T-helper 1 cell treated with Interleukin-12 subunit alpha and Interleukin-12 subunit beta and Interleukin-4 antibody, amounts not matched to agents 30 μg/mL and 1 μg/mL, for 36 hours (primary cell): ENCODE measurements around the gene CXCR4.
A peak's percentile ranks its signal among the peaks of the same experiment; 100 is the strongest.
"Not testable (repeated sequence)": the region's sequence is repeated elsewhere in the genome, so short reads cannot be mapped to it uniquely, and the experiment has no call there.

Source experiments
- H3K27ac Mint-ChIP-seq: one replicate; pipeline ENCODE4 v1.8.0; 2021; ENCODE audit warnings: mild to moderate bottlenecking, mixed read lengths
- H3K27me3 Mint-ChIP-seq: one replicate; pipeline ENCODE4 v1.8.0; 2021; ENCODE audit warnings: low read depth, mixed read lengths
- H3K36me3 Mint-ChIP-seq: one replicate; pipeline ENCODE4 v1.8.0; 2021; ENCODE audit warnings: low read depth, mixed read lengths
- H3K4me1 Mint-ChIP-seq: one replicate; pipeline ENCODE4 v1.8.0; 2021; ENCODE audit warnings: low read depth, mixed read lengths
- H3K4me3 Mint-ChIP-seq: one replicate; pipeline ENCODE4 v1.8.0; 2021; ENCODE audit warnings: mild to moderate bottlenecking, moderate library complexity, mixed read lengths
- H3K9me3 Mint-ChIP-seq: one replicate; pipeline ENCODE4 v1.8.0; 2021; ENCODE audit warnings: mixed read lengths

CXCR4 gene

DNA sequence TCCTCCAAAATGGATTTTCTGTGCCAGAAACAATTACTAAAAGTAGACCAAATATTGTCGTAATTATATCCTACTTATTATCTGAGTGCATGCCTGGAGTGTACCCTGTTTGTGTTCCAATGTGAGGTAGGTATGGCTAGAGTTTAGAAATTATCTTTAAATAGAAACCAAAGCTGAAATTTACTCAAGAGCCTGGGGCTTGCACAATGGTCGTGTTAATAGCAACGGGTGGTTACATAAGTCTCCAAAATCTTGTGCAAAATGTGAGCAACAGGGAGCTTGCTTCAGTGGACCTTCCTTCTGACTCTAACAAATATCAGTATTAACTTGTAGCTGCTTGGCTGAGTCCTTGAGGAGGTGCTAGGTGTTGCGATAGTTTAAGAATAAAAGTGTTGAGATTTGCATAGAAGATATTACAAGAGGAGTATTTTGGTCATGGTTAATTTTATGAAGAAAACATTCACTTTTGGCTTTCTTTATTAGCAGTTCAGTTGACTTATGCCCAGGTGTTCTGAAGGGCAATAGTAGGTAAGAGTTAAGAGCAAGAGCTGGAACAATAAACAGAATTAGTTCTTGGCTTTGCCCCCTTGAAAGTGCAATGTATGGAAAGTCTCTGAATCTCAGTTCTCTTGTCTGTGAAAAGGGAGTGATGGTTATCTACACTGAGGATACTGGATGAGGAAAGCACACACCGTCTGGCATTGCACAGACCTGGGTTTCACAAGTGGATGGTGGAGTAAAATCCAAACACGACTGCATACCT is 4.6 kb downstream of the CXCR4 start:
- peaks cover 42% of the 10 kb centered on the region for H3K36me3 Mint-ChIP-seq
- H3K4me1 Mint-ChIP-seq, result peaks cover 45% of the 10 kb centered on the region
- H3K27ac Mint-ChIP-seq, result peak overlapping the region; percentile 13
- H3K27me3 Mint-ChIP-seq, result no peaks in the 10 kb centered on the region
- H3K9me3 Mint-ChIP-seq, result no peaks in the 10 kb centered on the region
- H3K4me3 Mint-ChIP-seq, result peak overlapping the region; percentile 29

GRCh38 chr2:136112317-136113208 is 5.4 kb downstream of the CXCR4 start:
- Mint-ChIP-seq H3K9me3 (no peaks in the 10 kb centered on the region), H3K36me3 (peaks cover 39% of the 10 kb centered on the region), H3K4me3 (peak overlapping the region; percentile 46), H3K4me1 (peaks cover 46% of the 10 kb centered on the region), H3K27ac (peak overlapping the region; percentile 60), H3K27me3 (no peaks in the 10 kb centered on the region)

GRCh38 chr2:136111711-136112110 is 6.2 kb downstream of the CXCR4 start:
- Mint-ChIP-seq H3K4me1 (peaks cover 48% of the 10 kb centered on the region), H3K9me3 (no peaks in the 10 kb centered on the region), H3K27ac (no peak overlapping the region), H3K36me3 (peaks cover 37% of the 10 kb centered on the region), H3K4me3 (no peak overlapping the region), H3K27me3 (no peaks in the 10 kb centered on the region)

- Mint-ChIP-seq H3K4me3 (no peak overlapping the region), H3K4me1 (peaks cover 44% of the 10 kb centered on the region), H3K9me3 (no peaks in the 10 kb centered on the region), H3K36me3 (peaks cover 31% of the 10 kb centered on the region), H3K27me3 (no peaks in the 10 kb centered on the region), H3K27ac (no peak overlapping the region)
Observed at GRCh38 chr2:136110526-136110925, 7.4 kb downstream of the CXCR4 start.

GRCh38 chr2:136108463-136108862 is 9.5 kb downstream of the CXCR4 start:
- Mint-ChIP-seq H3K36me3 (peaks cover 12% of the 10 kb centered on the region), H3K27me3 (no peaks in the 10 kb centered on the region), H3K9me3 (no peaks in the 10 kb centered on the region), H3K4me3 (no peak overlapping the region), H3K27ac (no peak overlapping the region), H3K4me1 (peaks cover 26% of the 10 kb centered on the region)

DNA sequence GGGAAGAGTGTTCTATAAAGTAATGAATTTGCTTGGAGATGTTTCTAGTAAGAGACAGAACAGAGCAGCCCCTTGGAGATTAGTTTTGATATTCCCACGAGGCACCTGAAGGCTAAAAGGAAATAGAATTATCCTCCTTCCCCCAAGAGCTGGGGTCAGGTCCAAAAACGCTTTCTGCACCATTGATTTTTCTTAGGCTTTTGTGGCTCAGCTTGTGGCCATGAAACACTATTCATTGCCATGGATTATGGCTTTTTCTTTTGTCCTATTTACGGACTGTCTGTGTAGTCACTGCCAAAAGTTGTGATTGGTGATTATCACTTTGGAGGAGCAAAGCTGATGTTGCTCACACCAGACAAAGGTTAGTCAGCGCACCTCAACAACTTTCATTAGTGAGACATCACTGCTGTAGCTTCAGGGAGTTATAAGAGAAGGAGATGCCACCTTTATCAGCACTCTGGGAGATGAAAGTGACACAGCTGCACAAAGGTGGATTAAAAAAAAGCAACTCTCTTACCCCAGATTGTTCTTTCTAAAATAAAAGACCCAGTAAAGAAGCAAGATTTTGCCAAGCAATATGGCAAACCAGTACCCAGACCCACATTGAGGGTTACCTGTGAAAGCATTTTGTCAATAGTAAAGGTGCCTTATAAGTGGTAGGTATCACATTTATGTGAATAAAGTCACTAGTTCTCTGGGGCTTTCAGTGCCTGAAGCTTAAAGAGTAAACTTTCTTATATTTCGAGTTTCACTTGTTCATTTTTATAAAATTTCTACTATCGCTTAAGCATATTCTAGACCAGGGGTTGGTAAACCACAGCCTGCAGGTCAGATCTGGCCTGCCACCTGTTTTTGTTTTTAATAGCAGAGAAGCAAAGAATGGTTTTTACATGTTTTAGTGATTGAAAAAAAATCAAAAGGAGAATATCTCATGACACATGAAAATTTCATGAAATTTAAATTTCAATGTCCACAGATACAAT is 10.6 kb downstream of the CXCR4 start:
- Mint-ChIP-seq H3K9me3 (no peaks in the 10 kb centered on the region), H3K27ac (no peak overlapping the region), H3K4me1 (peaks cover 15% of the 10 kb centered on the region), H3K27me3 (no peaks in the 10 kb centered on the region), H3K4me3 (no peak overlapping the region), H3K36me3 (peaks cover 2% of the 10 kb centered on the region)

GRCh38 chr2:136106505-136106904 is 11.4 kb downstream of the CXCR4 start:
- H3K4me3 Mint-ChIP-seq, result no peak overlapping the region

DNA sequence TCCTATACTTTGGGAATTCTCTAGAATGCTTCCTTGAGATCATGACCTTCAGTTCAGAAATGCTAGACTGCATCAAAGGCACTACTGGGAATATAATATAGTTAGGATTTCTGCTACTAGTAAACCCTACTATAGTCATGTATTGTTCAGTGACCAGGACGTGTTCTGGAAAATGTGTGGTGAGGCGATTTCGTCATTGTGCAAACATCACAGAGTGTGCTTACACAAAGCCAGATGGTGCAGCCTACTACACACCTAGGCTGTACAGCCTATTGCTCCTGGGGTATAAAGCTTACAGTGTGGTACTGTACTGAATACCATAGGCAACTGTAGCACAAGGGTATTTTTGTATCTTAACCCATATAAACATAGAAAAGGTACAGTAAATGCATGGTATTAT is 13.0 kb downstream of the CXCR4 start:
- H3K9me3 Mint-ChIP-seq, result peaks cover 5% of the 10 kb centered on the region
- peaks cover 2% of the 10 kb centered on the region for H3K36me3 Mint-ChIP-seq
- H3K4me1 Mint-ChIP-seq, result peaks cover 17% of the 10 kb centered on the region
- no peaks in the 10 kb centered on the region for H3K27me3 Mint-ChIP-seq
- no peak overlapping the region for H3K27ac Mint-ChIP-seq
- no peak overlapping the region for H3K4me3 Mint-ChIP-seq

More at GRCh38 chr2:136106505-136106904, 11.4 kb downstream of the CXCR4 start:
- H3K27me3 Mint-ChIP-seq, result no peaks in the 10 kb centered on the region
- no peaks in the 10 kb centered on the region for H3K9me3 Mint-ChIP-seq
- H3K27ac Mint-ChIP-seq, result no peak overlapping the region
- peaks cover 11% of the 10 kb centered on the region for H3K4me1 Mint-ChIP-seq
- no peaks in the 10 kb centered on the region for H3K36me3 Mint-ChIP-seq

DNA sequence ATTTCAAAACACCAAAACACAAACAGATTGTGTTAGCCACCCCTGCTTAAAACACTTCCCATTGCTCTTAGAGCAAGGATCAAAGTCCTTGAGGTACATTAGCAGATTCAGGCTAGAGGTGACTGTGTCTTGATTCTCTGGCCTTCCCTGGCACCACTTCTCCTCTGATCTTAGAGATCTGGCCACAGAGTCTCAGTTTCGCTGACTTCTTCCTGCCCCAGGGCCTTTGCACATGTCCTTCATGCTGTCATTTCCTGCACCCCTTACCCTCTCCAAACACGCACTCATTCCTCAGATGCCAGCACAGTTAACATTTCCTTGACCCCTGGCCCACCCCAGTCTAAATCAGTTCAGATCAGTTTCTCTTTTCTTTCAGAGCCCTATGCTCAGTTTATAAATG is 16.9 kb downstream of the CXCR4 start:
- no peak overlapping the region for H3K4me3 Mint-ChIP-seq

DNA sequence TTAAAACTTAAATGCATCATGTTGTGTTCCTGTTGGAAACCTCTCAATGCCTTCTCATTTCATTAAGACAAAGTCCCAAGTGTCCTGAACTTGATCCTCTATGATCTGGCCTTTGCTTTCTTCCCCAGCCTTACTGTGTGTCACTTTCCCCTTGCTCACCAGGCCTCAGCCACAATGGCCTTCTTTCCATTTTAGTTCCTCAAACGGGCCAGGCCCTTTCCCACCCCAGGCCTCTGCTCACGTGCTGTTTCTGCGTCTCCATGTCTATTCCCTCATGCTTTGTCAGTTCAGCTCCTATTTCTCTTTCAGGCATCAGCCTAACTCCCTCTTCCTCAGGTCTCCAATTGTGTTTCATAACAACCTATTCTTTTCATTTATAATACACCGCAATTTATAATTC is 19.5 kb downstream of the CXCR4 start:
- no peak overlapping the region for H3K27ac Mint-ChIP-seq
- peaks cover 5% of the 10 kb centered on the region for H3K9me3 Mint-ChIP-seq
- no peak overlapping the region for H3K4me3 Mint-ChIP-seq
- no peaks in the 10 kb centered on the region for H3K27me3 Mint-ChIP-seq
- H3K4me1 Mint-ChIP-seq, result peaks cover 8% of the 10 kb centered on the region
- H3K36me3 Mint-ChIP-seq, result peaks cover 2% of the 10 kb centered on the region

More for the DNA sequence above, 16.9 kb downstream of the CXCR4 start:
- H3K27ac Mint-ChIP-seq, result no peak overlapping the region
- H3K4me1 Mint-ChIP-seq, result peaks cover 8% of the 10 kb centered on the region
- peaks cover 2% of the 10 kb centered on the region for H3K36me3 Mint-ChIP-seq
- H3K27me3 Mint-ChIP-seq, result no peaks in the 10 kb centered on the region
- H3K9me3 Mint-ChIP-seq, result peaks cover 5% of the 10 kb centered on the region

- Mint-ChIP-seq H3K27me3 (no peaks in the 10 kb centered on the region), H3K9me3 (no peaks in the 10 kb centered on the region), H3K4me3 (no peak overlapping the region), H3K4me1 (peaks cover 10% of the 10 kb centered on the region), H3K36me3 (peaks cover 3% of the 10 kb centered on the region), H3K27ac (no peak overlapping the region)
Observed at GRCh38 chr2:136093583-136093982, 24.4 kb downstream of the CXCR4 start.

- peak overlapping the region; percentile 20 for H3K4me3 Mint-ChIP-seq
- H3K27ac Mint-ChIP-seq, result peak overlapping the region; percentile 42
- H3K9me3 Mint-ChIP-seq, result no peaks in the 10 kb centered on the region
- H3K27me3 Mint-ChIP-seq, result no peaks in the 10 kb centered on the region
- H3K36me3 Mint-ChIP-seq, result peaks cover 3% of the 10 kb centered on the region
- H3K4me1 Mint-ChIP-seq, result peaks cover 11% of the 10 kb centered on the region
Observed at GRCh38 chr2:136091899-136092298, 26.1 kb downstream of the CXCR4 start.

DNA sequence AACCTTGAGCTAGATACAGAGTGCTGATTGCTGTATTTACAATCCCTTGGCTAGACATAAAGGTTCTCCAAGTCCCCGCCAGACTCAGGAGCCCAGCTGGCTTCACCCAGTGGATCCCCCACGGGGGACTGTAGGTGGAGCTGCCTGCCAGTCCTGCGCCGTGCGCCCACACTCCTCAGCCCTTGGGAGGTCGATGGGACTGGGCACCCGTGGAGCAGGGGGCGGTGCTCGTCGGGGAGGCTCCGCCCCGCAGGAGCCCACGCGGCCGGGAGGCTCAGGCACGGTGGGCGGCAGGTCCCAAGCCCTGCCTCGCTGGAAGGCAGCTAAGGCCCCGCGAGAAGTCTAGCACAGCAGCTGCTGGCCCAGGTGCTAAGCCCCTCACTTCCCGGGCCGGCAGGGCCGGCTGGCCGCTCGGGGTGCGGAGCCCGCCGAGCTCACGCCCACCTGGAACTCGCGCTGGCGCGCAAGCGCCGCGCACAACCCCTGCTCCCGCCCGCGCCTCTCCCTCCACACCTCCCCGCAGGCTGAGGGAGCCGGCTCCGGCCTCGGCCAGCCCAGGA is 30.0 kb downstream of the CXCR4 start:
- H3K4me1 Mint-ChIP-seq, result peaks cover 15% of the 10 kb centered on the region
- not testable (repeated sequence) for H3K4me3 Mint-ChIP-seq, H3K9me3 Mint-ChIP-seq, H3K27me3 Mint-ChIP-seq, H3K27ac Mint-ChIP-seq, H3K36me3 Mint-ChIP-seq
